Adrenal gland (tissue), 5 donors: ENCODE data around the gene CCDC183.

ENCODE experiments used
- CTCF ChIP-seq, 6 experiments: fragments of 450-650 bp in 4 of 6; fragments of 200-600 bp in 2 of 6; sonication (generic) in 1 of 6; IDR thresholded peaks; 1 replicate in 5 of 6; 2 replicates in 1 of 6; pipeline versions ENCODE4 v1.5.1 to v1.8.0; 2016 to 2021; ENCODE audit warnings: antibody characterized with exemption in 6 of 6, mild to moderate bottlenecking in 2 of 6, moderate library complexity in 1 of 6
- POLR2A ChIP-seq, 2 donors: fragments of 450-650 bp; IDR thresholded peaks; one replicate each; pipeline ENCODE4 v1.6.1; 2017; ENCODE audit warnings: antibody characterized with exemption in 2 of 2, mild to moderate bottlenecking in 2 of 2, moderate library complexity in 1 of 2
- donor health status: DM: no; HTN: no; CAD: no.

DNA sequence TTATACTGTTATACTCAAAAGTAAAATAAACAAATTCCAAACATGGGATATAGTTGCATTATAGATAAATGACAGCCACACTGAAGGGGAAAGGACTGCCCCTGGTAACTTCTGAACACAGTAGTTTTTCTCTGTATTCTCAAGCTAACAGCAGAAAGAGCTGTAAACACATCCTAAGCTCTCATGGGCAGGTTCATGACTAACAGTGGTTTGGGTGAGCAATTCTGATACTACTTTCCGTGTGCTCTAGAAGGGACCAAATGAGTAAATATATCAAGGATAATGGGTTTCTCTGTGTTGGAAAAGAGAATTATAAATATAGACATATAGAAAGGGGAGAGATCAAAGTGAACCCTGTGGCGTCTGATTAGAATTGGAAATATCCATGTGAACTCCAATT, 45.6 kb upstream of the CCDC183 start:
- TF ChIP-seq CTCF (IDR thresholded peaks at IDR 0.05): no peak
- TF ChIP-seq POLR2A (IDR thresholded peaks at IDR 0.05): no peak
